GM12873 (cell line): ENCODE measurements around the gene SNRPD3.

ENCODE experiments used
- TF ChIP-seq, protein P1 (sequence below): IDR thresholded peaks from 2 replicates; pipeline ENCODE4 v1.5.1; 2012; ENCODE audit warnings: low read depth, mild to moderate bottlenecking, moderate library complexity, low read length, control low read depth; ENCODE audit not compliant: insufficient read depth; ENCODE audit errors: missing control alignments

SNRPD3 gene

DNA sequence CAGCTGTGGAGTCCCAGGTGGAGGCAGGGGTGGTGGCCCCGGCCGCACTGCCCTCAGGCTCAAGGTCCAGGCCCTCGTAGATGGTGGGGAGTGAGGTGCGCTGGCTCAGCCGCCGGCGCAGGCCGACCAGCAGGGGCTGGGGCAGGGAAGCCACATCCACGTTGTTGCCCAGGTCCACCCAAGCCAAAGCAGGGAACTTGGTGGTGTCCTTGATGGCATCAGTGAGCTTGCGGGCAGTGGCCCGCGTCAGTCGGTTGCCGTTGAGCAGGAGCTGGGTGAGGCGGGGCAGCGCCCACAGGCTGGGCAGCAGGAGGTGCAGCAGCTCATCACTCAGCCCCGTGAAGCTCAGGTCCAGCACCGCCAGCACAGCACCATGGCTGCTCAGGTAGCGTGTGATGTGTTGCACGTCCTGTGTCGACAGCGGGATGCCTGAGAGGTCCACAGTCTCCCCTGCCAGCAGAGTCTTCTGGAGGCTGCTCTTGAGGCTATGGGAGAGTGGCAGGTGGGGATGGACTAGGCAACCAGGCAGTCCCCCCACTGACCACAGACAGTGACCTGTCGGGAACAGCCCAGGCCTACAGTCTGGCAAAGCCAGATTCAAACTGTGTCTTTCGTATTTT lies 30.2 kb downstream of the SNRPD3 start:
- TF ChIP-seq, protein P1, sequence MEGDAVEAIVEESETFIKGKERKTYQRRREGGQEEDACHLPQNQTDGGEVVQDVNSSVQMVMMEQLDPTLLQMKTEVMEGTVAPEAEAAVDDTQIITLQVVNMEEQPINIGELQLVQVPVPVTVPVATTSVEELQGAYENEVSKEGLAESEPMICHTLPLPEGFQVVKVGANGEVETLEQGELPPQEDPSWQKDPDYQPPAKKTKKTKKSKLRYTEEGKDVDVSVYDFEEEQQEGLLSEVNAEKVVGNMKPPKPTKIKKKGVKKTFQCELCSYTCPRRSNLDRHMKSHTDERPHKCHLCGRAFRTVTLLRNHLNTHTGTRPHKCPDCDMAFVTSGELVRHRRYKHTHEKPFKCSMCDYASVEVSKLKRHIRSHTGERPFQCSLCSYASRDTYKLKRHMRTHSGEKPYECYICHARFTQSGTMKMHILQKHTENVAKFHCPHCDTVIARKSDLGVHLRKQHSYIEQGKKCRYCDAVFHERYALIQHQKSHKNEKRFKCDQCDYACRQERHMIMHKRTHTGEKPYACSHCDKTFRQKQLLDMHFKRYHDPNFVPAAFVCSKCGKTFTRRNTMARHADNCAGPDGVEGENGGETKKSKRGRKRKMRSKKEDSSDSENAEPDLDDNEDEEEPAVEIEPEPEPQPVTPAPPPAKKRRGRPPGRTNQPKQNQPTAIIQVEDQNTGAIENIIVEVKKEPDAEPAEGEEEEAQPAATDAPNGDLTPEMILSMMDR = no peak

DNA sequence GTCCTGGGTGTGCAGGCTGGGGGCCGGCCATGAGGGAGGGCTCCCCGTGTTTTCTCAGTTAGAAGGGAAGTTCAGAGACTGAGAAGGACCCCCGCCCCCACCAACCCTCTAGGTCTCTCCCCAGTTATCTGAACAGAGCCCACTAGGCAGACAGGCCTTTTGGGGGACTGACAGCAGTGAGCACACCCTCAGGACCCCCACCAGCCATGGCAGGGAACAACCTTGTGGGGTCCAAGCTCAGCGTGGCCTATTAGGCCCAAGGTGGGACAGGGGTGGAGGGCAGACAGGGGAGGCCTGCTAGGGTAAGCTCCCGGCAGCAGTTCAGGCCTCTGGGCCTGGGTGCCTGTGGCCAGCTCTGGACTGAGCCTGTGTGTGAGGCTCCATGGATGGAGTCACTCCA lies 31.5 kb downstream of the SNRPD3 start:
- TF ChIP-seq, protein P1 = no peak

DNA sequence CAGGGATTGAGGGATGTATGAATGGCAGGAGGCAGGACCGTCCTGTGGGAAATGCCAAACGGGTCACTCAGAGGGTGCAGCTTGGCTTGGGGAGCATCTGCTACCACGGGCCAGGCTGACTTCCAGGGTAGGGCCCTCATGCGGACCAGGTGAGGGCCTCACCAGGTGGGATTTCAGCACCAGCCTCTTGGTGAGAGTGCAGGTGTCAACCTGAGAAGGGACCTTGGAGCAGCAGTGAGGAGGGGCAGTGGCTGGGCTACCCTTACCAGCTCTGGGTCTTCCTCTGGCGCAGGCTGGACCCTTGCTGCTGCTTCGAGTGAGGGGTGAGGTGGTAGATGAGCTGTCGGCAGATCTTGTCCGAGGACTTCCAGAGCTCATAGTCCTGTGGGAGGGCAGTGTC lies 32.1 kb downstream of the SNRPD3 start:
- TF ChIP-seq, protein P1 = no peak

DNA sequence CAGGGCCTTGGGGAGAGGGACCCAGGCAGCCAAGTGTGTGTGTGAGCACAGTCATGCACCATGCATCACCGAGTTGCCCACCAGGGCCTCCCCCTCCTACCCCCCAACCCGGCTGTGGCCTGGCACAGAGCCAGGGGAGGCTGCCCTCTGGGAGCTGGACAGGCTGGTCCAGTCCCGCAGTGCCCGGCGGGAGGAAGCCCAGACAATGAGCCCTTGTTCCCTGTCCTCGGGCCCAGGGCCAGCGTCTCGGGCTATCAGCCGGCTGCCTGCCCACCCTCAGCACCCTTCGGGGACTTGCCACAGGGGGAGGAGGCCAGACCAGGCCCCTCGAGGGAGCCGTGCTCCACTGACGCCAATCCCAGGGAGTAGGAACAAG lies 32.6 kb downstream of the SNRPD3 start:
- TF ChIP-seq, protein P1 = no peak

DNA sequence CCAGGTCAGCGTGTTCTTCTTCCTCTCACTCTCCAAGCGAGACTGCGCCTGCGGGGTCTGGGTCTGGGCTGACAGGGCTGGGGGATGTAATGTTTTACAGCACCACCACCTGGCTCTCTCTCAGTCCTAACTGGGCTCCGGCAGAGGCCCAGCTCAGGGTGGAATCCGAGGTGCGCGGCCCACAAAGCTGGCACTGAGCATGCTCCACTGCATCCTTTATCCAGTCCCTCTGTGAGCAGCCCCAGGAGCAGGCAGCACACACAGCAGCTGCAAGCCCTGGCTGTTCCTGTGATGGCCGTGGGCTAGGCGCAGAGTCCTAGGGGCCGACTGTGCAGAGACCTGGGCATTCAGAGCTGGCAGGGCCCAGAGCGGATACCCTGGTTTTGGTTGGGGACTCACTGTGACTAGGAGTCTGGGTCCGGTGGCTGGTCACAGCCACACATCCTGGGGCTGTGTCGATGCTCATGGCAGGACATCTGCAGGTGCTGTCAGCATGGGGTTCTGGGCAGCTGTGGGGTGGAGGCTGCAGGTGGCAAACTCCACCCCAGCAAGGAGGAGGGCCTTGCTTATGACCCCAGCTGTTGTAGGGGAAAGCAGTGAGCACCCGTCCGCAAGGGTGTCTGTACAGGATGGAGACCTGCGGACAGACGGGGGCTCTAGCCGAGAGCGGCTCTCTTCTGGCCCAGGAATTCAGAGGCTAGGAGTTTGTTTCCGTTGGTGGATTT lies 33.1 kb downstream of the SNRPD3 start:
- TF ChIP-seq, protein P1 = no peak

DNA sequence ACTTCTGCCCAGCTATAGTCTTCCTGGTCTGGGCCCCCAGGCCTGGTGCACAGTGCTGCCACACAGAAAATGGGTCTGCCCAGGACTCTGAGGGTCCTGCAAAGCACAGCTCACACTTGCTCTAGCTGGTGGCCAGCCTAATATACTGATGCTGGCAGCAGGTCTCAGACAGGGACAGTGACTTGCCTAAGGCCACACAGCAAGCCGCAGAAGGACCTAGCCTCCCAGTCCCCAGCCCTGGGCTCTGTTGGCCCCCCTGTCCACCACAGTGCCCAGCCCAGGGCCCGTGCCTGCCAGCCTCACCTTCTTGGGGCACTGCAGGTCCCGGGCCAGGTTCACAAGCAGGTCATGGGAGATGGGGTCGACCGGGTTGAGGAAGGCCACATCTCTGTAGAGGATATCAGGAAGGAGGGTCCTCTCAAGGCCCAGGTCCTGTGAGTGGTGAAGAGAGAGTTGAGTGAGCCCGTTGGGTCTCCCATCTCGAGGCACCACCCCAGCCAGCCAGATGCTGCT lies 33.8 kb downstream of the SNRPD3 start:
- TF ChIP-seq, protein P1 = no peak

- TF ChIP-seq, protein P1 = no peak
These were observed 34.9 kb downstream of the SNRPD3 start for GRCh38 chr22:24590596-24591173.
